Trophoblast cell (in vitro differentiated cells and primary cell): ENCODE results near the gene SLC27A5.

Experiments used
- DNase-seq, 2 donors: peaks; one replicate each; pipeline ENCODE4 v3.0.0-alpha.2; 2016
- H2AFZ ChIP-seq: 2 replicates; pipeline ENCODE4 v1.6.1; 2013; ENCODE audit warnings: low read length, moderate library complexity, mild to moderate bottlenecking; ENCODE audit not compliant: insufficient read depth, poor library complexity
- H2AK5ac ChIP-seq: 2 replicates; pipeline ENCODE4 v1.6.1; 2013; ENCODE audit warnings: mild to moderate bottlenecking, low read length
- H2BK120ac ChIP-seq: 2 replicates; pipeline ENCODE4 v1.6.1; 2013; ENCODE audit warnings: low read length, mild to moderate bottlenecking, moderate library complexity; ENCODE audit not compliant: insufficient read depth, poor library complexity
- H2BK12ac ChIP-seq: 2 replicates; pipeline ENCODE4 v1.6.1; 2013; ENCODE audit warnings: mild to moderate bottlenecking, low read length, moderate library complexity
- H2BK5ac ChIP-seq: 2 replicates; pipeline ENCODE4 v1.6.1; 2013; ENCODE audit warnings: low read length, low read depth, moderate library complexity, mild to moderate bottlenecking; ENCODE audit not compliant: poor library complexity
- H3K14ac ChIP-seq: 2 replicates; pipeline ENCODE4 v1.6.1; 2013; ENCODE audit warnings: mild to moderate bottlenecking, low read length
- H3K18ac ChIP-seq: 2 replicates; pipeline ENCODE4 v1.6.1; 2013; ENCODE audit warnings: mild to moderate bottlenecking, low read length
- H3K23ac ChIP-seq: 2 replicates; pipeline ENCODE4 v1.6.1; 2013; ENCODE audit warnings: low read length
- H3K27ac ChIP-seq: 2 replicates; pipeline ENCODE4 v1.5.1; 2013; ENCODE audit warnings: low read depth, mild to moderate bottlenecking, inconsistent platforms, low read length, moderate library complexity
- H3K27me3 ChIP-seq: 2 replicates; pipeline ENCODE4 v1.6.1; 2013; ENCODE audit warnings: inconsistent platforms, mild to moderate bottlenecking, low read length, moderate library complexity; ENCODE audit not compliant: insufficient read depth
- H3K36me3 ChIP-seq, 2 experiments: 1 replicate in 1 of 2; 2 replicates in 1 of 2; pipeline ENCODE4 v1.6.1; 2013; ENCODE audit warnings: low read length in 2 of 2, mild to moderate bottlenecking in 2 of 2, moderate library complexity in 1 of 2; ENCODE audit not compliant: insufficient read depth in 2 of 2, control insufficient read depth in 1 of 2
- H3K4ac ChIP-seq: 2 replicates; pipeline ENCODE4 v1.6.1; 2013; ENCODE audit warnings: low read depth, mild to moderate bottlenecking, low read length, moderate library complexity
- H3K4me1 ChIP-seq, 2 experiments: 1 replicate in 1 of 2; 2 replicates in 1 of 2; pipeline ENCODE4 v1.6.1; 2013; ENCODE audit warnings: low read length in 2 of 2, mild to moderate bottlenecking in 2 of 2, moderate library complexity in 1 of 2; ENCODE audit not compliant: insufficient read depth in 2 of 2, control insufficient read depth in 1 of 2
- H3K4me2 ChIP-seq: 2 replicates; pipeline ENCODE4 v1.6.1; 2013; ENCODE audit warnings: inconsistent platforms, mild to moderate bottlenecking, low read length, moderate library complexity
- H3K4me3 ChIP-seq: 2 replicates; pipeline ENCODE4 v1.5.1; 2013; ENCODE audit warnings: mild to moderate bottlenecking, low read depth, low read length, inconsistent platforms
- H3K79me1 ChIP-seq: one replicate; pipeline ENCODE4 v1.6.1; 2013; ENCODE audit warnings: low read length
- H3K79me2 ChIP-seq: 2 replicates; pipeline ENCODE4 v1.6.1; 2013; ENCODE audit warnings: low read length, mild to moderate bottlenecking; ENCODE audit not compliant: control insufficient read depth, insufficient read depth, poor library complexity
- H3K9ac ChIP-seq: 2 replicates; pipeline ENCODE4 v1.6.1; 2013; ENCODE audit warnings: mild to moderate bottlenecking, low read length
- H3K9me3 ChIP-seq: 2 replicates; pipeline ENCODE4 v1.6.1; 2013; ENCODE audit warnings: low read depth, mild to moderate bottlenecking, control low read depth, inconsistent platforms, low read length; ENCODE audit not compliant: insufficient read depth
- H4K12ac ChIP-seq: 2 replicates; pipeline ENCODE4 v1.6.1; 2013; ENCODE audit warnings: low read depth, mild to moderate bottlenecking, low read length, moderate library complexity
- H4K8ac ChIP-seq: 2 replicates; pipeline ENCODE4 v1.6.1; 2013; ENCODE audit warnings: low read depth, mild to moderate bottlenecking, low read length, moderate library complexity
- H4K91ac ChIP-seq: one replicate; pipeline ENCODE4 v1.6.1; 2013; ENCODE audit warnings: low read depth, mild to moderate bottlenecking, low read length, moderate library complexity
- WGBS: extraction: QIAGEN DNeasy Blood & Tissue Kit; methylation state at CpG from one replicate; pipeline ENCODE4 v1.1.7; 2013; ENCODE audit warnings: missing lambda C conversion rate; ENCODE audit not compliant: insufficient read length, insufficient coverage; ENCODE audit errors: extremely low coverage; 5-methylcytosine and 5-hydroxymethylcytosine counted together

The SLC27A5 gene

DNA sequence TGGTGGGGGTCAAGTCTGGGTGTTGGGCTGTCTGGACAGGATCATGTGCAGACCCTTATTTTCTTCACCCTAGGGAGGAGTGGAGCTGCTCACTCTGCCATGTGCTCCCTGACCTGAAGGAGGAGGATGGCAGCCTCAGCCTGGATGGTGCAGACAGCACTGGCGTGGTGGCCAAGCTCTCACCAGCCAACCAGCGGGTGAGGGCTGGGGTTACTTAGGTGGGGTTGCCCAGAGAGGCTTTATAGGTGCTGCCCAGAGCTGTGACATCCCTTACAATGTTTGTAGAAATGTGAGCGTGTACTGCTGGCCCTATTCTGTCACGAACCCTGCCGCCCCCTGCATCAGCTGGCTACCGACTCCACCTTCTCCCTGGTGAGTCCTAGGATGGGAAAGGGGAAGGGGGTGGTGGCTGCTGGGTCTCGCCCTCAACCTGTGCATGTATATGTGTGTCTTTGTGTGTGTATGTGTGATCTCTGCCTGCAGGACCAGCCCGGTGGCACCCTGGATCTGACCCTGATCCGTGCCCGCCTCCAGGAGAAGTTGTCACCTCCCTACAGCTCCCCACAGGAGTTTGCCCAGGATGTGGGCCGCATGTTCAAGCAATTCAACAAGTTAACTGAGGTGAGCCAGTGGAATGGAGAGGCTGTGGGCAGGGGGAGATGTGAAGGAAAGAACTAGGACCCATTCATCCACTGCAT, 38.0 kb upstream of the SLC27A5 start:
- H3K14ac ChIP-seq = no peak overlapping the region
- WGBS = no CpG with 5 or more reads among the region's 11 CpGs

DNA sequence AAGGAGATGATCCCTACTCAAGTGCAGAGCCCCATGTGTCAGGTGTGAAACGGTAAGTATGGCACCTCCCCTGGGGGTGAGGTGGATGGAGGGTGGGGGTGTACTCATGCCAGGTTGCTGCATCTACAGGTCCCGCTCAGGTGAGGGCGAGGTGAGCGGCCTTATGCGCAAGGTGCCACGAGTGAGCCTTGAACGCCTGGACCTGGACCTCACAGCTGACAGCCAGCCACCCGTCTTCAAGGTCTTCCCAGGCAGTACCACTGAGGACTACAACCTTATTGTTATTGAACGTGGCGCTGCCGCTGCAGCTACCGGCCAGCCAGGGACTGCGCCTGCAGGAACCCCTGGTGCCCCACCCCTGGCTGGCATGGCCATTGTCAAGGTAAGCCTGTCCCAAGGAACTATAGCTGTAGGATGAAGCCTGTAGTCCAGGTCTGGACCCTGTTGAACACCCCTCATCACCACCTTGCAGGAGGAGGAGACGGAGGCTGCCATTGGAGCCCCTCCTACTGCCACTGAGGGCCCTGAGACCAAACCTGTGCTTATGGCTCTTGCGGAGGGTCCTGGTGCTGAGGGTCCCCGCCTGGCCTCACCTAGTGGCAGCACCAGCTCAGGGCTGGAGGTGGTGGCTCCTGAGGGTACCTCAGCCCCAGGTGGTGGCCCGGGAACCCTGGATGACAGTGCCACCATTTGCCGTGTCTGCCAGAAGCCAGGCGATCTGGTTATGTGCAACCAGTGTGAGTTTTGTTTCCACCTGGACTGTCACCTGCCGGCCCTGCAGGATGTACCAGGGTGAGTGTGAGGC, 37.3 kb upstream of the SLC27A5 start:
- Histone ChIP-seq H3K79me1 (peaks cover 7% of the 10 kb centered on the region), H2AK5ac (no peak overlapping the region), H3K27me3 (no peaks in the 10 kb centered on the region), H4K8ac (no peak overlapping the region), H2AFZ (no peak overlapping the region), H4K91ac (no peak overlapping the region), H3K18ac (no peak overlapping the region), H2BK120ac (no peak overlapping the region), H3K4me3 (no peak overlapping the region), H2BK5ac (no peak overlapping the region), H3K4me2 (no peak overlapping the region), H4K12ac (no peak overlapping the region), H2BK12ac (no peak overlapping the region), H3K79me2 (peaks cover 25% of the 10 kb centered on the region), H3K23ac (no peak overlapping the region), H3K14ac (no peak overlapping the region), H3K9me3 (peaks cover 2% of the 10 kb centered on the region), H3K27ac (no peak overlapping the region), H3K9ac (no peak overlapping the region), H3K4ac (no peak overlapping the region), H3K4me1 (peaks cover 10 to 15% of the 10 kb centered on the region in 2 experiments), H3K36me3 (peaks cover 70 to 74% of the 10 kb centered on the region in 2 experiments)
- no CpG with 5 or more reads among the region's 20 CpGs for WGBS
- DNase-seq = no peak

More for the DNA sequence above, 38.0 kb upstream of the SLC27A5 start:
- Histone ChIP-seq H3K27me3 (no peaks in the 10 kb centered on the region), H3K9me3 (peaks cover 2% of the 10 kb centered on the region), H3K23ac (no peak overlapping the region), H2BK12ac (no peak overlapping the region), H3K79me2 (peaks cover 27% of the 10 kb centered on the region), H3K4ac (no peak overlapping the region), H2BK120ac (no peak overlapping the region), H3K18ac (no peak overlapping the region), H4K8ac (no peak overlapping the region), H3K27ac (no peak overlapping the region), H3K79me1 (peaks cover 8% of the 10 kb centered on the region), H2BK5ac (no peak overlapping the region), H3K9ac (no peak overlapping the region), H3K4me3 (no peak overlapping the region), H3K36me3 (peaks cover 70 to 74% of the 10 kb centered on the region in 2 experiments), H4K12ac (no peak overlapping the region), H3K4me2 (no peak overlapping the region), H4K91ac (no peak overlapping the region), H2AK5ac (no peak overlapping the region), H2AFZ (no peak overlapping the region), H3K4me1 (peaks cover 14 to 22% of the 10 kb centered on the region in 2 experiments)
- DNase-seq = no peak

DNA sequence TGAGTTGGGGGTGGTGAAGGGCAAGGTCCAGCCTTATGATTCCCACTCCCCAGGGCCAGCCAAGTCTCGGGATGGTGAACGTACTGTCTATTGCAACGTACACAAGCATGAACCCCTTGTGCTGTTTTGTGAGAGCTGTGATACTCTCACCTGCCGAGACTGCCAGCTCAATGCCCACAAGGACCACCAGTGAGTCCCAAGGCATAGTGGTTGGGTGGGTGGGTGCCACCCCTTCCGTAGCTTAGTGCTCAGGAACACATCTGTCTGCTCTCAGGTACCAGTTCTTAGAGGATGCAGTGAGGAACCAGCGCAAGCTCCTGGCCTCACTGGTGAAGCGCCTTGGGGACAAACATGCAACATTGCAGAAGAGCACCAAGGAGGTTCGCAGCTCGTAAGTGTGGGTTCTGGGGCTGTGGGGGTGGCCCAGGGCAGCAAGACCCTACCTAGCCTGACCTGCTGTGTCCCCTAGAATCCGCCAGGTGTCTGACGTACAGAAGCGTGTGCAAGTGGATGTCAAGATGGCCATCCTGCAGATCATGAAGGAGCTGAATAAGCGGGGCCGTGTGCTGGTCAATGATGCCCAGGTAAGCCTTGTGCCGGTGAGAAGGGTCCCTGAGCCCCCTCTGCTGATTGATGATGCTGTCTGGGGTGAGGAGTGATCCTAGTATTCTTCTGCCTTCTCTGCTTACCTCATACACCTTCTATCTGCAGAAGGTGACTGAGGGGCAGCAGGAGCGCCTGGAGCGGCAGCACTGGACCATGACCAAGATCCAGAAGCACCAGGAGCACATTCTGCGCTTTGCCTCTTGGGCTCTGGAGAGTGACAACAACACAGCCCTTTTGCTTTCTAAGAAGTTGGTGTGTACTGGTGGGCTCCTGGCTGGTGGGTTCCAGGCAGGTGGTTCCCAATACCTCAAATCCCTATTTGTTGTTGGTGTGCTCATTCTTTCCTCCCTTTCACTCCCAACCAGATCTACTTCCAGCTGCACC, 35.8 kb upstream of the SLC27A5 start:
- H4K8ac ChIP-seq = no peak overlapping the region
- H3K23ac ChIP-seq = no peak overlapping the region
- no peak overlapping the region for H3K4me3 ChIP-seq
- no peak overlapping the region for H2BK120ac ChIP-seq
- H3K79me2 ChIP-seq = peaks cover 26% of the 10 kb centered on the region
- no peak overlapping the region for H4K91ac ChIP-seq
- H3K9ac ChIP-seq = peak overlapping the region; percentile 23
- peak overlapping the region; percentile 46 for H3K18ac ChIP-seq
- H3K79me1 ChIP-seq = peaks cover 15% of the 10 kb centered on the region
- H2AK5ac ChIP-seq = no peak overlapping the region
- no peak overlapping the region for H2BK12ac ChIP-seq
- H2BK5ac ChIP-seq = no peak overlapping the region
- H3K36me3 ChIP-seq = peaks cover 64 to 68% of the 10 kb centered on the region in 2 experiments
- no peak overlapping the region for H2AFZ ChIP-seq
- no peak overlapping the region for H4K12ac ChIP-seq
- H3K9me3 ChIP-seq = peaks cover 2% of the 10 kb centered on the region
- no peak overlapping the region for H3K27ac ChIP-seq
- H3K27me3 ChIP-seq = no peaks in the 10 kb centered on the region
- H3K4ac ChIP-seq = peak overlapping the region; percentile 68
- no peak overlapping the region for H3K14ac ChIP-seq
- no peak for DNase-seq
- peaks cover 7 to 14% of the 10 kb centered on the region in 2 experiments for H3K4me1 ChIP-seq
- no CpG with 5 or more reads among the region's 18 CpGs for WGBS
- no peak overlapping the region for H3K4me2 ChIP-seq

DNA sequence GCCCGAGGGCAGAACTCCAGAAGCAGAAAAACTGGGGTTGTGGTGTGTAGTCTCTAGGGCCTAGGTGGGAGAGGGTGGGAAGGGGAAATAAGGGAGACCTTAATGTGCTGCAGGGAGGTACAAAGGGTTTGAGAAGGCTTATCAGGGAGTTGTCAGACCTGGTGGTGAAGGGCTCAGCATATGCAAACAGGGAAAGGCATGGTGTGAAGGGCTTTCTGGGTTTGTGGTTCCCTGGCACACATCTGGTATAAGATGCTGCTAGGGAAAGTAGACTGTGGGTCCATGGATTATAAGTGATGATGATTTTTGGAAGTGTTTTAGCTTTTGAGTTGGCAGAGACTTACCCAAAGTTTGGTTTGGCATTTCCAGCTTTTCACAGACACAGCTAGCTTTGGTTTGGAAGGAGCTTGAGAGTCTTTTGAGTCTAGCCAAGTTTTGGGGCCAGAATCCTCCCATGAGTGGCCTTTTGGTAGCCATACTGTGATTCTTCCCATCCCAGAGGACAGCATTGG, 34.3 kb upstream of the SLC27A5 start:
- Histone ChIP-seq H3K14ac (no peak overlapping the region), H3K27ac (no peak overlapping the region), H3K18ac (no peak overlapping the region), H3K23ac (peak overlapping the region; percentile 48), H4K8ac (no peak overlapping the region), H2AFZ (peak overlapping the region; percentile 8), H3K4ac (peak overlapping the region; percentile 99), H2BK5ac (no peak overlapping the region), H3K4me2 (peak overlapping the region; percentile 67), H4K91ac (no peak overlapping the region), H2BK120ac (no peak overlapping the region), H3K9me3 (peaks cover 2% of the 10 kb centered on the region), H3K36me3 (peaks cover 50 to 54% of the 10 kb centered on the region in 2 experiments), H2AK5ac (no peak overlapping the region), H3K9ac (peak overlapping the region; percentile 96), H3K79me2 (peaks cover 26% of the 10 kb centered on the region), H4K12ac (no peak overlapping the region), H3K27me3 (no peaks in the 10 kb centered on the region), H2BK12ac (no peak overlapping the region), H3K79me1 (peaks cover 15% of the 10 kb centered on the region), H3K4me1 (peaks cover 7 to 14% of the 10 kb centered on the region in 2 experiments), H3K4me3 (peak overlapping the region; percentile 97)
- WGBS = no CpG with 5 or more reads among the region's 1 CpG
- DNase-seq = no peak
